Raji (cell line): ENCODE data around the gene KSR1.

Experiments
- POLR2A ChIP-seq: IDR thresholded peaks from 2 replicates; pipeline ENCODE4 v1.6.1; 2011; ENCODE audit warnings: low read depth, low read length, control low read depth; ENCODE audit not compliant: insufficient read depth

KSR1 gene

GRCh38 chr17:27657620-27658019, 201.4 kb downstream of the KSR1 start:
- no peak for TF ChIP-seq POLR2A

- no peak for TF ChIP-seq POLR2A
Measured at GRCh38 chr17:27659683-27660082, 203.4 kb downstream of the KSR1 start.

GRCh38 chr17:27660436-27660835, 204.2 kb downstream of the KSR1 start:
- TF ChIP-seq POLR2A: no peak

GRCh38 chr17:27663936-27664605, 207.8 kb downstream of the KSR1 start:
- TF ChIP-seq POLR2A: no peak

- no peak for TF ChIP-seq POLR2A
Measured at GRCh38 chr17:27664606-27664965, 208.3 kb downstream of the KSR1 start.

- no peak for TF ChIP-seq POLR2A
Measured at GRCh38 chr17:27665549-27665948, 209.3 kb downstream of the KSR1 start.

- no peak for TF ChIP-seq POLR2A
Measured at GRCh38 chr17:27666831-27667560, 210.7 kb downstream of the KSR1 start.

GRCh38 chr17:27667656-27668487, 211.6 kb downstream of the KSR1 start:
- no peak for TF ChIP-seq POLR2A

- TF ChIP-seq POLR2A: no peak
Measured at GRCh38 chr17:27668488-27668823, 212.2 kb downstream of the KSR1 start.

GRCh38 chr17:27669136-27669535, 212.9 kb downstream of the KSR1 start:
- no peak for TF ChIP-seq POLR2A

- TF ChIP-seq POLR2A: no peak
Measured at GRCh38 chr17:27669850-27670249, 213.6 kb downstream of the KSR1 start.

- TF ChIP-seq POLR2A: no peak
Measured at GRCh38 chr17:27670791-27671590, 214.7 kb downstream of the KSR1 start.

- TF ChIP-seq POLR2A: no peak
Measured at GRCh38 chr17:27671591-27671910, 215.3 kb downstream of the KSR1 start.

- TF ChIP-seq POLR2A: no peak
Measured at GRCh38 chr17:27674335-27674734, 218.1 kb downstream of the KSR1 start.
